ENCODE measurements around the gene ZSCAN16. TPM values are rescaled to one million over a fixed set of nuclear protein-coding genes. Genes with fewer than 3 reads are reported as not detected.

The ZSCAN16 gene
- total RNA-seq, 2 donors from 2014 or later = 1.3 to 5.9 TPM

GRCh38 chr6:28145231-28145630 lies 20.8 kb downstream of the ZSCAN16 start:
- H3K4me1 ChIP-seq = peaks cover 10% of the 10 kb centered on the region
- no peak for DNase-seq
- no peaks in the 10 kb centered on the region for H3K27me3 ChIP-seq
- no peak for ATAC-seq
- H3K27ac ChIP-seq = no peak overlapping the region
- peaks cover 0 to 14% of the 10 kb centered on the region in 2 donors for H3K36me3 ChIP-seq (replicated peaks in 1 of 2; ENCODE audit: insufficient read depth in 1 of 2, low read depth in 2 of 2)
- no peak overlapping the region for H3K4me3 ChIP-seq
- H3K9me3 ChIP-seq = no peaks in the 10 kb centered on the region
- WGBS, 2 donors = 92 to 100% methylated on average over 1 of the region's 1 CpG
- intact Hi-C loops (cut with DNase I) = no loop called here
- TF ChIP-seq POLR2A (IDR thresholded peaks at IDR 0.05) (no peak), CTCF (IDR thresholded peaks at IDR 0.05) (no peak)

- Histone ChIP-seq H3K4me1 (no peaks in the 10 kb centered on the region), H3K9me3 (no peaks in the 10 kb centered on the region), H3K27ac (no peak overlapping the region), H3K27me3 (no peaks in the 10 kb centered on the region), H3K4me3 (no peak overlapping the region), H3K36me3 (replicated peaks in 1 of 2; ENCODE audit: insufficient read depth in 1 of 2, low read depth in 2 of 2) (peaks cover 21 to 56% of the 10 kb centered on the region in 2 donors)
- no peak for ATAC-seq
- intact Hi-C loops (cut with DNase I) = no loop called here
- WGBS, 2 donors = 88 to 91% methylated on average over 2 of the region's 2 CpGs
- TF ChIP-seq POLR2A (IDR thresholded peaks at IDR 0.05) (no peak), CTCF (IDR thresholded peaks at IDR 0.05) (no peak)
- no peak for DNase-seq
Measured at GRCh38 chr6:28152531-28152930, 28.1 kb downstream of the ZSCAN16 start.

- H3K4me3 ChIP-seq = no peak overlapping the region
- no peaks in the 10 kb centered on the region for H3K4me1 ChIP-seq
- WGBS, 2 donors = 100% methylated on average over 1 of the region's 1 CpG
- no peak overlapping the region for H3K27ac ChIP-seq
- peaks cover 21 to 52% of the 10 kb centered on the region in 2 donors for H3K36me3 ChIP-seq (replicated peaks in 1 of 2; ENCODE audit: insufficient read depth in 1 of 2, low read depth in 2 of 2)
- H3K27me3 ChIP-seq = no peaks in the 10 kb centered on the region
- TF ChIP-seq CTCF (IDR thresholded peaks at IDR 0.05) (no peak), POLR2A (IDR thresholded peaks at IDR 0.05) (no peak)
- intact Hi-C loops (cut with DNase I) = no loop called here
- H3K9me3 ChIP-seq = no peaks in the 10 kb centered on the region
- ATAC-seq (no peak), DNase-seq (no peak)
Measured at GRCh38 chr6:28153546-28153945, 29.1 kb downstream of the ZSCAN16 start.

- no peak overlapping the region for H3K27ac ChIP-seq
- TF ChIP-seq CTCF (IDR thresholded peaks at IDR 0.05) (no peak), POLR2A (IDR thresholded peaks at IDR 0.05) (no peak)
- peaks cover 21 to 49% of the 10 kb centered on the region in 2 donors for H3K36me3 ChIP-seq (replicated peaks in 1 of 2; ENCODE audit: insufficient read depth in 1 of 2, low read depth in 2 of 2)
Measured at GRCh38 chr6:28154357-28154756, 29.9 kb downstream of the ZSCAN16 start.

GRCh38 chr6:28158318-28158717 lies 33.9 kb downstream of the ZSCAN16 start:
- Histone ChIP-seq H3K4me1 (peaks cover 14% of the 10 kb centered on the region), H3K36me3 (replicated peaks in 1 of 2; ENCODE audit: insufficient read depth in 1 of 2, low read depth in 2 of 2) (peaks cover 6 to 22% of the 10 kb centered on the region in 2 donors), H3K27ac (no peak overlapping the region), H3K4me3 (no peak overlapping the region), H3K9me3 (no peaks in the 10 kb centered on the region), H3K27me3 (no peaks in the 10 kb centered on the region)
- intact Hi-C loops (cut with DNase I) = no loop called here
- ATAC-seq (no peak), DNase-seq (no peak)
- TF ChIP-seq CTCF (IDR thresholded peaks at IDR 0.05) = no peak
- TF ChIP-seq POLR2A (IDR thresholded peaks at IDR 0.05) = no peak
- WGBS, 2 donors = 94 to 96% methylated on average over 3 of the region's 3 CpGs

More at GRCh38 chr6:28154357-28154756, 29.9 kb downstream of the ZSCAN16 start:
- no peaks in the 10 kb centered on the region for H3K9me3 ChIP-seq
- no peaks in the 10 kb centered on the region for H3K4me1 ChIP-seq
- intact Hi-C loops (cut with DNase I) = no loop called here
- DNase-seq (no peak), ATAC-seq (no peak)
- no peaks in the 10 kb centered on the region for H3K27me3 ChIP-seq
- no peak overlapping the region for H3K4me3 ChIP-seq
